ENCODE measurements around the gene MYO1E. TPM values are rescaled to one million over a fixed set of nuclear protein-coding genes. Genes with fewer than 3 reads are reported as not detected.
"Not testable (repeated sequence)": the region's sequence is repeated elsewhere in the genome, so short reads cannot be mapped to it uniquely, and the experiment has no call there.

Gene MYO1E
- total RNA-seq, 2 donors from 2014 or later, result 252 to 329 TPM

DNA sequence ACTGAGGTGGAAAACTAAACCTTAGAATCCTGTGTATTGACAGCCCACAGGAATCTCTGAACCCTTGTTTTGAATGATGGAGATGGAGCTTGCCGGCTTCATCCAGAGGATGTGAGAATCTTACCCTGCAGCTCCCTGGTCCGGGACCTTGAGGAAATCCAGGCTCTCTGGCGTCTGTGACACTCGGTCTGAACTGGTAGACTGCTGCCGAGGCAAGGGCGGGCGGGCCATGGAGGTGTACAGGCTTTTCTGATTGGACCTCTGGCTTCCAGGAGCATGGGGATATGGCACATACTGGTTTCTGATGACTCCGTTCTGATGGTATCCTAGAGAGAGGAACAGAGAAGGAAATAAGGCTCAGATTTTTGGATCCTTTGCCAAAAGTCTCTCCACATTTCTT is 219.2 kb downstream of the MYO1E start:
- H3K27me3 ChIP-seq, result no peaks in the 10 kb centered on the region
- no peak overlapping the region for H3K27ac ChIP-seq
- intact Hi-C loops (cut with DNase I), result loop anchor here (10.0 kb wide), 1 partner anchor 69 kb away; no protein-coding TSS in a partner anchor
- no peak overlapping the region for H3K4me3 ChIP-seq
- peaks cover 4% of the 10 kb centered on the region for H3K36me3 ChIP-seq
- H3K4me1 ChIP-seq, result no peaks in the 10 kb centered on the region
- TF ChIP-seq, protein P1, sequence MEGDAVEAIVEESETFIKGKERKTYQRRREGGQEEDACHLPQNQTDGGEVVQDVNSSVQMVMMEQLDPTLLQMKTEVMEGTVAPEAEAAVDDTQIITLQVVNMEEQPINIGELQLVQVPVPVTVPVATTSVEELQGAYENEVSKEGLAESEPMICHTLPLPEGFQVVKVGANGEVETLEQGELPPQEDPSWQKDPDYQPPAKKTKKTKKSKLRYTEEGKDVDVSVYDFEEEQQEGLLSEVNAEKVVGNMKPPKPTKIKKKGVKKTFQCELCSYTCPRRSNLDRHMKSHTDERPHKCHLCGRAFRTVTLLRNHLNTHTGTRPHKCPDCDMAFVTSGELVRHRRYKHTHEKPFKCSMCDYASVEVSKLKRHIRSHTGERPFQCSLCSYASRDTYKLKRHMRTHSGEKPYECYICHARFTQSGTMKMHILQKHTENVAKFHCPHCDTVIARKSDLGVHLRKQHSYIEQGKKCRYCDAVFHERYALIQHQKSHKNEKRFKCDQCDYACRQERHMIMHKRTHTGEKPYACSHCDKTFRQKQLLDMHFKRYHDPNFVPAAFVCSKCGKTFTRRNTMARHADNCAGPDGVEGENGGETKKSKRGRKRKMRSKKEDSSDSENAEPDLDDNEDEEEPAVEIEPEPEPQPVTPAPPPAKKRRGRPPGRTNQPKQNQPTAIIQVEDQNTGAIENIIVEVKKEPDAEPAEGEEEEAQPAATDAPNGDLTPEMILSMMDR (IDR thresholded peaks at IDR 0.05), result no peak
- DNase-seq, result no peak
- no peaks in the 10 kb centered on the region for H3K9me3 ChIP-seq
- H3K9ac ChIP-seq (ENCODE audit: low read depth in 2 of 2, low read length in 2 of 2), result no peak overlapping the region

DNA sequence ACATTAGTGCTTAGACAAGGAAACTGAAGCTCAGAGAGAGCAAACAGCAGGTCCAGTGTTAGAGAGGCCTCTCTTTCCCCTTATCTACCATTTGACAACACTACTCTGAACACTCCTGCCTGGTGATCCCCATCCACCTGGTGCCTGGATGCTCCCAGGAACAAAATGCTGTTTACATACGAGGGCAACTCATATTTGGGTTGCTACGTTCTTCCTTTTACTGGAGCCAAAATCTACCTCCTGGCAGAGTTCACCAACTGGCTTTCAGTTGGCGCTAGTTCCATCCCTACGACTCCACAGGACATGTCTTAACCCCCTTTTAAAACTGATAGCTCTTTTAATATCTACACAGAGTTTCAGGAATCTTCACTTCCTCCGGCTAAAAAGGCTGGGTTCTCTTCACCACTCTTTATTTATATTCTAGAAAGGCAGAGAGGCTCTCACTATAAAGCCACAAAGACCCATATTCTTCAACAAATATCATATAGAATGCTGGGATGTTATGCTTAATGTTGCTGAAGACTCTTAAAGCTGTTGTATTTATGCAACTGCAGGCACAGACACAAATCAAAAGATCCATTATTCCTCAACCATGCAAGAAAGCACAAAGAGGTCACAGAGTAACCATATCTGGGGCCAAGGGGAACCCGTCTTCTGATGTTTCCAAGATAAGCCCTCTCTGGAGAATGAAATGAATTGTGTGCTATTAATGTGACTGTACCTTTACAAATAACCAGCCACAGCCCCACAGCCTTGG is 219.8 kb downstream of the MYO1E start:
- no peaks in the 10 kb centered on the region for H3K36me3 ChIP-seq
- no peak overlapping the region for H3K9ac ChIP-seq (ENCODE audit: low read depth in 2 of 2, low read length in 2 of 2)
- no peaks in the 10 kb centered on the region for H3K9me3 ChIP-seq
- no peak overlapping the region for H3K27ac ChIP-seq
- TF ChIP-seq, protein P1 (IDR thresholded peaks at IDR 0.05), result no peak
- H3K27me3 ChIP-seq, result no peaks in the 10 kb centered on the region
- no peak overlapping the region for H3K4me3 ChIP-seq
- no peaks in the 10 kb centered on the region for H3K4me1 ChIP-seq
- intact Hi-C loops (cut with DNase I), result loop anchor here (10.0 kb wide), 1 partner anchor 68 kb away; no protein-coding TSS in a partner anchor
- DNase-seq, result no peak

DNA sequence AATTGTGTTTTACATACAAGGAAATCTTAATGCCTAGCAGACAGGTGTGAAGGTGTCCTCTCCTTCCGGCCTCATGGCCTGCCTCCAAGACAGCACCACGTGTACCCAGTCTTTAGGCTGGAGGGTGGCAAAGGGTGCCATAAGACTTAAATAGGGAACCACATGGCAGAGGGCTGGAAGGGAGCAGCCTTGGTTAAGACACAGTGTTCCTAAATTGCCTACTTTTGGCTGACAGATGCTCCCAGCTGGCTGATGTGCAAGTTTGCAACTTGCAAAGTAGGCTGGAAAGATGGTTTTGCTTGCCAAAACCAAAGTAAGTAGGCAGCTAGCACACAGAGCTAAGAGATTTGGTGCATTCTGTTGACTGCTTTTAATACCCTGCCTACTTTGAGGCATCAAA is 222.5 kb downstream of the MYO1E start:
- intact Hi-C loops (cut with DNase I), result loop anchor here (10.0 kb wide), 1 partner anchor 65 kb away; no protein-coding TSS in a partner anchor
- Histone ChIP-seq H3K27ac (no peak overlapping the region), H3K9me3 (no peaks in the 10 kb centered on the region), H3K9ac (ENCODE audit: low read depth in 2 of 2, low read length in 2 of 2) (no peak overlapping the region), H3K36me3 (no peaks in the 10 kb centered on the region), H3K4me1 (no peaks in the 10 kb centered on the region), H3K4me3 (no peak overlapping the region), H3K27me3 (no peaks in the 10 kb centered on the region)
- TF ChIP-seq, protein P1 (IDR thresholded peaks at IDR 0.05), result no peak
- DNase-seq, result no peak

DNA sequence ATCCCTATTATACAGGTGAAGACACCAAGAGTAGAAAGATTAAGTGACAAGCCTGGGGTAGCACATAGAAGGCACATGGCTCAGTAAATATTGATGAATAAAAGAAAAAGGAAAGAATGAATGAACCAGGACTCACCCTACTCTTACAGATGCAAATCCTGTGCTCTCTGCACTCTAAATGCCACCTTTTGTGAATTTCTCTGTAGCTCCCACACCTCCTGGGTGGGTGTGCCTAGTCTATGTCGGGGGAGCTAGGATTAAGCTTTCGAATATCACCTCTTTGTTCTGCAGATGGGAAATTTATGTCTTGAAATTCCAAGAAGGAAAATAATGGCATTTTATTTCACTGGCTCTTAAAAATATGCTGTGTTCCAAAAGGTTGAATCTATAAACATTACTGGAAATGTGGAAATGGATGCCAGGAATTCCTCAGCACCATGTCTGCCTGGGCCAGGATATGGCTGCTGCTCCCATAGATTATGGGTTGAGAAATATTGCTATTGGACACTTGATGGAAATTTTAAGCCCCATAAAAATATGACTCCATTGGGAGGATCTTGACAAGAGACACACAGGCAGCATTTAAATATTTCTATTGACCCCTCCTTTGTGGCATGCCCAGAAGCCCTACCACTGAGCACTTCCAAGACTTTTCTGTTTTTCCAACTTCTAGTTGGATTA is 224.4 kb downstream of the MYO1E start:
- Histone ChIP-seq H3K4me3 (no peak overlapping the region), H3K4me1 (no peaks in the 10 kb centered on the region), H3K27ac (no peak overlapping the region), H3K36me3 (no peaks in the 10 kb centered on the region), H3K9me3 (no peaks in the 10 kb centered on the region), H3K9ac (ENCODE audit: low read depth in 2 of 2, low read length in 2 of 2) (no peak overlapping the region), H3K27me3 (no peaks in the 10 kb centered on the region)
- TF ChIP-seq, protein P1 (IDR thresholded peaks at IDR 0.05), result no peak
- intact Hi-C loops (cut with DNase I), result no loop called here
- no peak for DNase-seq

DNA sequence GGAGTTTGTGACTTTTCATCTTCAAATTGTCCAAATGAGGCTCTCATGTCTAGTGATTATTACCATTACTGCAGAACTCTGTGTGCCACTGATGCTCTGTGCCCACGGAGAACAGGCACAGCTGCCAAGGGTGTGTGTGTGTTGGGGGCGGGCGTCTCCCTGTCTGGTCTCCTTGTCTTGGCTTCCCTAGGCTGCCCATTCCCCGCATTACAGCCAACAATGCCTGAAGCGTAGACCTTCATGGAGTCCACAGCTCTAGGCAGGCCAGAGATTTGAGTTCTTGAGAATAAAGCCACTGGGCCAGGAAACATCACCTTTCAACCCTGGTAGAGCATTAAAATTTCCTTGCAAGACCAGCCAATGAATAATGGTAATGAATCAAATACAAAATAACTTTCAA is 225.0 kb downstream of the MYO1E start:
- Histone ChIP-seq H3K27ac (no peak overlapping the region), H3K36me3 (no peaks in the 10 kb centered on the region), H3K27me3 (no peaks in the 10 kb centered on the region), H3K4me1 (no peaks in the 10 kb centered on the region), H3K9me3 (no peaks in the 10 kb centered on the region), H3K4me3 (no peak overlapping the region), H3K9ac (ENCODE audit: low read depth in 2 of 2, low read length in 2 of 2) (no peak overlapping the region)
- intact Hi-C loops (cut with DNase I), result no loop called here
- TF ChIP-seq, protein P1 (IDR thresholded peaks at IDR 0.05), result no peak
- DNase-seq, result no peak

DNA sequence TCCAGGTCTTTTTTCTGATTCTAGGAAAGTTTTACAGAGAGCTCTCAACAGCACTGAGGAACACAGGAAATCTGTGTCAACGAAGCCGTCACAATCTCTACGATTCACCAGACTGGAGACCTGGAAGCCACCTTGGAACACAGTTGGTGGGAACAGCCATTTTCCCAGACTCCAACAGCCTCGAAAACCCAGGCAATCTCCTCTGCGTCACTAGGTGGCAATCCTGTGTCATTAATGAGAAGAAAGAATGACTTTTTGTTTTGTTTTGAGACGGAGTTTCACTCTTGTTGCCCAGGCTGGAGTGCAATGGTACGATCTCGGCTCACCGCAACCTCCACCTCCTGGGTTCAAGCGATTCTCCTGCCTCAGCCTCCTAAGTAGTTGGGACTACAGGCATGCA is 228.1 kb downstream of the MYO1E start:
- H3K27ac ChIP-seq; H3K9ac ChIP-seq (ENCODE audit: low read depth in 2 of 2, low read length in 2 of 2); H3K36me3 ChIP-seq; H3K4me3 ChIP-seq; H3K9me3 ChIP-seq; DNase-seq; H3K4me1 ChIP-seq; intact Hi-C loops (cut with DNase I); H3K27me3 ChIP-seq: not testable (repeated sequence)
